KOPT-K1 (cell line): ENCODE results near the gene DHX34.

ENCODE experiments used
- H3K27ac ChIP-seq: fragments of 200-600 bp; sonication (generic); 2 replicates; pipeline ENCODE4 v1.5.1; 2016; ENCODE audit warnings: antibody characterized with exemption, mild to moderate bottlenecking, low read depth, low read length; ENCODE audit not compliant: poor library complexity, severe bottlenecking
- H3K36me3 ChIP-seq: fragments of 200-600 bp; sonication (generic); 2 replicates; pipeline ENCODE4 v1.5.1; 2017; ENCODE audit warnings: antibody characterized with exemption, mild to moderate bottlenecking, low read length, moderate library complexity; ENCODE audit not compliant: insufficient read depth
- H3K9me3 ChIP-seq: fragments of 200-600 bp; sonication (generic); 2 replicates; pipeline ENCODE4 v1.5.1; 2017; ENCODE audit warnings: antibody characterized with exemption, low read length, mild to moderate bottlenecking; ENCODE audit not compliant: insufficient read depth, poor library complexity, severe bottlenecking

DHX34 gene

GRCh38 chr19:47422417-47423163 lies 73.5 kb downstream of the DHX34 start:
- H3K36me3 ChIP-seq: no peaks in the 10 kb centered on the region
- H3K27ac ChIP-seq: no peak overlapping the region
- H3K9me3 ChIP-seq: no peaks in the 10 kb centered on the region

GRCh38 chr19:47423203-47423882 lies 74.2 kb downstream of the DHX34 start:
- Histone ChIP-seq H3K27ac (no peak overlapping the region), H3K36me3 (no peaks in the 10 kb centered on the region), H3K9me3 (no peaks in the 10 kb centered on the region)

GRCh38 chr19:47427241-47428176 lies 78.4 kb downstream of the DHX34 start:
- H3K27ac ChIP-seq: peak overlapping the region; percentile 19

GRCh38 chr19:47428177-47428894 lies 79.2 kb downstream of the DHX34 start:
- Histone ChIP-seq H3K27ac (no peak overlapping the region), H3K36me3 (no peaks in the 10 kb centered on the region), H3K9me3 (no peaks in the 10 kb centered on the region)

More at GRCh38 chr19:47427241-47428176, 78.4 kb downstream of the DHX34 start:
- Histone ChIP-seq H3K9me3 (no peaks in the 10 kb centered on the region), H3K36me3 (no peaks in the 10 kb centered on the region)

GRCh38 chr19:47429140-47429793 lies 80.2 kb downstream of the DHX34 start:
- no peak overlapping the region for H3K27ac ChIP-seq
- H3K9me3 ChIP-seq: no peaks in the 10 kb centered on the region
- H3K36me3 ChIP-seq: no peaks in the 10 kb centered on the region

- no peaks in the 10 kb centered on the region for H3K9me3 ChIP-seq
- H3K27ac ChIP-seq: no peak overlapping the region
- H3K36me3 ChIP-seq: no peaks in the 10 kb centered on the region
These were observed 81.1 kb downstream of the DHX34 start for GRCh38 chr19:47430041-47430802.

- Histone ChIP-seq H3K36me3 (no peaks in the 10 kb centered on the region), H3K9me3 (no peaks in the 10 kb centered on the region), H3K27ac (no peak overlapping the region)
These were observed 83.0 kb downstream of the DHX34 start for GRCh38 chr19:47432091-47432490.
